CD14-positive monocyte (primary cell): ENCODE data around the gene ZBTB8B. TPM values are rescaled to one million over a fixed set of nuclear protein-coding genes. Genes with fewer than 3 reads are reported as not detected.
"Not testable (repeated sequence)": the region's sequence is repeated elsewhere in the genome, so short reads cannot be mapped to it uniquely, and the experiment has no call there.

Source experiments
- DNase-seq, 3 donors: peaks; one replicate each; pipeline ENCODE4 v3.0.0-alpha.2; 2011 to 2022
- H2AFZ ChIP-seq: 2 replicates; pipeline ENCODE4 v1.6.0; 2012; ENCODE audit warnings: mild to moderate bottlenecking, low read depth, low read length, inconsistent platforms; ENCODE audit not compliant: insufficient read depth, poor library complexity, severe bottlenecking
- H3K27ac ChIP-seq, 2 donors: 1 replicate in 1 of 2; 2 replicates in 1 of 2; pipeline ENCODE4 v1.5.1; 2012 to 2013; ENCODE audit warnings: low read length in 2 of 2, control low read depth in 1 of 2, inconsistent platforms in 1 of 2, low read depth in 1 of 2, mild to moderate bottlenecking in 1 of 2
- H3K27me3 ChIP-seq, 2 donors: one replicate each; pipeline versions ENCODE4 v1.6.0 to v1.6.1; 2011 to 2013; ENCODE audit warnings: low read length in 2 of 2; ENCODE audit not compliant: control insufficient read depth in 2 of 2, insufficient read depth in 2 of 2
- H3K36me3 ChIP-seq, 2 donors: replicated peaks in 1 of 2; 1 replicate in 1 of 2; 2 replicates in 1 of 2; pipeline versions ENCODE4 v1.5.1 to v1.6.1; 2012 to 2013; ENCODE audit warnings: low read length in 2 of 2, control low read depth in 1 of 2, inconsistent platforms in 1 of 2, mild to moderate bottlenecking in 1 of 2; ENCODE audit not compliant: insufficient read depth in 2 of 2, control insufficient read depth in 1 of 2
- H3K4me1 ChIP-seq, 2 donors: 1 replicate in 1 of 2; 2 replicates in 1 of 2; pipeline versions ENCODE4 v1.5.1 to v1.6.1; 2012 to 2013; ENCODE audit warnings: low read length in 2 of 2, control low read depth in 1 of 2, inconsistent platforms in 1 of 2, mild to moderate bottlenecking in 1 of 2, moderate library complexity in 1 of 2; ENCODE audit not compliant: insufficient read depth in 2 of 2, control insufficient read depth in 1 of 2
- H3K4me2 ChIP-seq: replicated peaks from 2 replicates; pipeline ENCODE3; 2012; ENCODE audit warnings: low read length, moderate library complexity, mild to moderate bottlenecking; ENCODE audit not compliant: poor library complexity, severe bottlenecking; ENCODE audit errors: extremely low read depth
- H3K4me3 ChIP-seq, 3 experiments: fragments of 200-600 bp in 1 of 3; sonication (generic) in 1 of 3; replicated peaks in 1 of 3; 1 replicate in 2 of 3; 2 replicates in 1 of 3; pipeline ENCODE4 v1.5.1; 2011 to 2013; ENCODE audit warnings: low read length in 3 of 3, mild to moderate bottlenecking in 3 of 3, control low read depth in 2 of 3, low read depth in 2 of 3, inconsistent platforms in 1 of 3, moderate library complexity in 1 of 3
- H3K79me2 ChIP-seq: 2 replicates; pipeline ENCODE4 v1.6.0; 2012; ENCODE audit warnings: mild to moderate bottlenecking, control low read depth, inconsistent platforms, low read length, moderate library complexity; ENCODE audit not compliant: insufficient read depth
- H3K9ac ChIP-seq: 2 replicates; pipeline ENCODE4 v1.6.0; 2017; ENCODE audit warnings: low read length, mild to moderate bottlenecking; ENCODE audit not compliant: insufficient read depth, poor library complexity, severe bottlenecking
- H3K9me3 ChIP-seq, 2 donors: replicated peaks in 1 of 2; 1 replicate in 1 of 2; 2 replicates in 1 of 2; pipeline versions ENCODE4 v1.5.1 to v1.6.1; 2012 to 2013; ENCODE audit warnings: low read length in 2 of 2, control low read depth in 1 of 2; ENCODE audit not compliant: control insufficient read depth in 1 of 2, insufficient read depth in 1 of 2
- H4K20me1 ChIP-seq: 2 replicates; pipeline ENCODE4 v1.6.0; 2012; ENCODE audit warnings: mild to moderate bottlenecking, low read length, control low read depth, moderate library complexity; ENCODE audit not compliant: insufficient read depth
- H3K27ac Mint-ChIP-seq, 7 donors: one replicate each; pipeline ENCODE4 v1.8.0; 2020; ENCODE audit warnings: mild to moderate bottlenecking in 7 of 7, mixed read lengths in 7 of 7, moderate library complexity in 6 of 7, inconsistent platforms in 2 of 7
- H3K27me3 Mint-ChIP-seq, 3 donors: one replicate each; pipeline ENCODE4 v1.8.0; 2021 to 2022; ENCODE audit warnings: low read depth in 3 of 3, mild to moderate bottlenecking in 3 of 3, mixed read lengths in 3 of 3, moderate library complexity in 3 of 3, inconsistent platforms in 1 of 3
- H3K36me3 Mint-ChIP-seq, 2 donors: one replicate each; pipeline ENCODE4 v1.8.0; 2020; ENCODE audit warnings: mixed read lengths in 2 of 2, inconsistent platforms in 1 of 2, mild to moderate bottlenecking in 1 of 2
- H3K4me1 Mint-ChIP-seq: one replicate; pipeline ENCODE4 v1.8.0; 2020; ENCODE audit warnings: mild to moderate bottlenecking, mixed read lengths
- H3K4me3 Mint-ChIP-seq, 2 donors: one replicate each; pipeline ENCODE4 v1.8.0; 2020; ENCODE audit warnings: mild to moderate bottlenecking in 2 of 2, mixed read lengths in 2 of 2, moderate library complexity in 1 of 2
- H3K9me3 Mint-ChIP-seq, 7 donors: one replicate each; pipeline ENCODE4 v1.8.0; 2020 to 2022; ENCODE audit warnings: mixed read lengths in 7 of 7, mild to moderate bottlenecking in 6 of 7, moderate library complexity in 6 of 7, inconsistent platforms in 2 of 7
- CTCF ChIP-seq: fragments of 200-600 bp; IDR thresholded peaks from one replicate; pipeline ENCODE4 v1.8.0; 2022; ENCODE audit warnings: antibody characterized with exemption, mild to moderate bottlenecking
- WGBS: methylation state at CpG from one replicate; pipeline ENCODE4 v1.1.5; 2013; ENCODE audit warnings: missing lambda C conversion rate; ENCODE audit not compliant: insufficient coverage; 5-methylcytosine and 5-hydroxymethylcytosine counted together
- intact Hi-C, 2 donors: fragments of 100-400 bp; cut with micrococcal nuclease; formaldehyde crosslinking; loops; one replicate each; pipeline versions ENCODE4 v1.15.0 to v1.15.1; 2023
- polyA plus RNA-seq, 3 donors: library from polyadenylated mRNA; depleted of rRNA in 1 of 3; unstranded in 2 of 3; stranded (reverse) in 1 of 3; fragments of 300-500 nt in 2 of 3; fragments of >200 nt in 1 of 3; fragmentation: Illumina TruSeq in 2 of 3; gene quantifications; 1 replicate in 2 of 3; 2 replicates in 1 of 3; pipeline ENCODE4 v1.2.3, GENCODE V29; 2012 to 2021

ZBTB8B gene
- polyA plus RNA-seq, 3 donors, result not detected

GRCh38 chr1:32462977-32463376 is 1.9 kb upstream of the ZBTB8B start:
- Mint-ChIP-seq H3K27me3 (peaks cover 46 to 69% (median 58%) of the 10 kb centered on the region in 3 donors), H3K4me1 (peaks cover 16% of the 10 kb centered on the region), H3K4me3 (peak overlapping the region in 1 of 2 donors; percentile 68)

GRCh38 chr1:32464191-32464715 is 619 bp upstream of the ZBTB8B start:
- no peak overlapping the region for H2AFZ ChIP-seq
- peaks cover 49 to 78% (median 62%) of the 10 kb centered on the region in 3 donors for H3K27me3 Mint-ChIP-seq

More at GRCh38 chr1:32462977-32463376, 1.9 kb upstream of the ZBTB8B start:
- H3K27ac ChIP-seq, H3K27ac Mint-ChIP-seq, H3K4me2 ChIP-seq, H3K4me1 ChIP-seq, H2AFZ ChIP-seq, H3K4me3 ChIP-seq, H4K20me1 ChIP-seq, H3K36me3 Mint-ChIP-seq, H3K79me2 ChIP-seq, H3K36me3 ChIP-seq, intact Hi-C loops, H3K9ac ChIP-seq, DNase-seq: not testable (repeated sequence)
- H3K27me3 ChIP-seq, result peaks cover 37 to 44% of the 10 kb centered on the region in 2 donors
- 90% methylated on average over 2 of the region's 2 CpGs for WGBS
- H3K9me3 Mint-ChIP-seq, result peaks cover 10 to 45% (median 24%) of the 10 kb centered on the region in 7 donors
- H3K9me3 ChIP-seq, result peaks cover 21 to 35% of the 10 kb centered on the region in 2 donors

More at GRCh38 chr1:32464191-32464715, 619 bp upstream of the ZBTB8B start:
- no peak for DNase-seq
- Histone ChIP-seq H3K36me3 (no peaks in the 10 kb centered on the region), H3K9ac (no peak overlapping the region), H3K4me3 (no peak overlapping the region), H3K4me2 (no peak overlapping the region), H3K27me3 (peaks cover 37 to 44% of the 10 kb centered on the region in 2 donors), H3K79me2 (no peaks in the 10 kb centered on the region), H3K9me3 (peaks cover 10 to 22% of the 10 kb centered on the region in 2 donors), H3K4me1 (peaks cover 3 to 5% of the 10 kb centered on the region in 2 donors), H3K27ac (no peak overlapping the region), H4K20me1 (no peaks in the 10 kb centered on the region)
- no peak for TF ChIP-seq CTCF
- peaks cover 16% of the 10 kb centered on the region for H3K4me1 Mint-ChIP-seq
- no peak overlapping the region for H3K27ac Mint-ChIP-seq
- intact Hi-C loops, result no loop called here
- peak overlapping the region in 1 of 2 donors; percentile 68 for H3K4me3 Mint-ChIP-seq
- H3K9me3 Mint-ChIP-seq, result peaks cover 2 to 33% (median 11%) of the 10 kb centered on the region in 7 donors
- peaks cover 0 to 2% of the 10 kb centered on the region in 2 donors for H3K36me3 Mint-ChIP-seq
- 14% methylated on average over 13 of the region's 19 CpGs for WGBS
